Esophagus squamous epithelium (tissue), 5 donors: ENCODE measurements around the gene GABBR2. TPM values are rescaled to one million over a fixed set of nuclear protein-coding genes. Genes with fewer than 3 reads are reported as not detected.

Source experiments
- DNase-seq: peaks from one replicate; lab custom pipeline; 2025; lab: John Stamatoyannopoulos, UW
- H3K27ac ChIP-seq, 4 donors: fragments of 200-600 bp; sonication (generic); one replicate each; pipeline ENCODE4 v1.5.1; 2016 to 2019; ENCODE audit warnings: mild to moderate bottlenecking in 1 of 4
- H3K27me3 ChIP-seq, 4 donors: fragments of 200-600 bp; sonication (generic); 1 replicate in 3 of 4; 2 replicates in 1 of 4; pipeline versions ENCODE4 v1.5.1 to v1.6.0; 2017 to 2021; ENCODE audit warnings: antibody characterized with exemption in 1 of 4
- H3K36me3 ChIP-seq, 3 donors: fragments of 200-600 bp; sonication (generic); one replicate each; pipeline ENCODE4 v1.5.1; 2016 to 2019
- H3K4me1 ChIP-seq, 3 donors: fragments of 200-600 bp; sonication (generic); one replicate each; pipeline ENCODE4 v1.5.1; 2017 to 2019
- H3K4me3 ChIP-seq, 4 donors: fragments of 200-600 bp; sonication (generic); 1 replicate in 3 of 4; 2 replicates in 1 of 4; pipeline ENCODE4 v1.5.1; 2016 to 2019; ENCODE audit warnings: mild to moderate bottlenecking in 2 of 4, moderate library complexity in 1 of 4
- H3K9me3 ChIP-seq, 3 donors: fragments of 200-600 bp; sonication (generic); one replicate each; pipeline ENCODE4 v1.5.1; 2016 to 2019
- CTCF ChIP-seq, 6 experiments: fragments of 450-650 bp in 4 of 6; fragments of 200-600 bp in 2 of 6; sonication (generic) in 2 of 6; IDR thresholded peaks; one replicate each; pipeline ENCODE4 v1.5.1; 2016 to 2019; ENCODE audit warnings: antibody characterized with exemption in 6 of 6, mild to moderate bottlenecking in 4 of 6, moderate library complexity in 4 of 6
- POLR2A ChIP-seq, 4 donors: fragments of 450-650 bp; IDR thresholded peaks; one replicate each; pipeline ENCODE4 v1.6.1; 2017; ENCODE audit warnings: antibody characterized with exemption in 4 of 4, mild to moderate bottlenecking in 4 of 4, moderate library complexity in 3 of 4
- WGBS, 2 donors: methylation state at CpG; one replicate each; pipeline ENCODE4 v1.1.5; 2018; 5-methylcytosine and 5-hydroxymethylcytosine counted together
- intact Hi-C: fragments of 100-400 bp; cut with DNase I; formaldehyde crosslinking; loops from one replicate; pipeline ENCODE4 v1.15.0; 2022
- total RNA-seq, 4 donors: library from RNA; depleted of rRNA; stranded (reverse); fragments of >200 nt; gene quantifications; one replicate each; pipeline ENCODE4 v1.1.0, GENCODE V29; 2016
- donor health status: DM: yes; HTN: yes; CAD: no.

The GABBR2 gene
- total RNA-seq, 4 donors from 2014 or later: not detected

- H3K4me3 ChIP-seq: no peak overlapping the region
- H3K36me3 ChIP-seq: no peaks in the 10 kb centered on the region
- H3K4me1 ChIP-seq: no peaks in the 10 kb centered on the region
- no peak overlapping the region for H3K27ac ChIP-seq
- no peaks in the 10 kb centered on the region for H3K27me3 ChIP-seq
- no peak for DNase-seq
- WGBS, 2 donors: 60 to 82% methylated on average over 2 of the region's 2 CpGs
- intact Hi-C loops: loop anchor here (5.0 kb wide), 1 partner anchor 57 kb away; no protein-coding TSS in a partner anchor
- H3K9me3 ChIP-seq: no peaks in the 10 kb centered on the region
- TF ChIP-seq CTCF (IDR thresholded peaks at IDR 0.05) (no peak), POLR2A (IDR thresholded peaks at IDR 0.05) (no peak)
Observed at GRCh38 chr9:98264516-98264915, 444.2 kb downstream of the GABBR2 start.

GRCh38 chr9:98263482-98264357 is 445.0 kb downstream of the GABBR2 start:
- no peak for DNase-seq
- H3K9me3 ChIP-seq: no peaks in the 10 kb centered on the region
- H3K4me3 ChIP-seq: no peak overlapping the region
- TF ChIP-seq CTCF (IDR thresholded peaks at IDR 0.05) (peak; percentile 78 to 94 (median 84)), POLR2A (IDR thresholded peaks at IDR 0.05) (no peak)
- no peaks in the 10 kb centered on the region for H3K27me3 ChIP-seq
- H3K4me1 ChIP-seq: no peaks in the 10 kb centered on the region
- intact Hi-C loops: loop anchor here (5.0 kb wide), 1 partner anchor 56 kb away; no protein-coding TSS in a partner anchor
- no peaks in the 10 kb centered on the region for H3K36me3 ChIP-seq
- H3K27ac ChIP-seq: no peak overlapping the region
- WGBS, 2 donors: 25 to 31% methylated on average over 8 of the region's 8 CpGs

GRCh38 chr9:98263080-98263479 is 445.7 kb downstream of the GABBR2 start:
- no peaks in the 10 kb centered on the region for H3K36me3 ChIP-seq
- TF ChIP-seq POLR2A (IDR thresholded peaks at IDR 0.05): no peak
- no peak for TF ChIP-seq CTCF (IDR thresholded peaks at IDR 0.05)
- intact Hi-C loops: loop anchor here (5.0 kb wide), 1 partner anchor 56 kb away; no protein-coding TSS in a partner anchor
- no peaks in the 10 kb centered on the region for H3K27me3 ChIP-seq
- WGBS, 2 donors: 45 to 71% methylated on average over 1 of the region's 1 CpG
- H3K4me3 ChIP-seq: no peak overlapping the region
- H3K9me3 ChIP-seq: no peaks in the 10 kb centered on the region
- H3K4me1 ChIP-seq: no peaks in the 10 kb centered on the region
- H3K27ac ChIP-seq: no peak overlapping the region
- DNase-seq: no peak

- Histone ChIP-seq H3K27me3 (no peaks in the 10 kb centered on the region), H3K36me3 (no peaks in the 10 kb centered on the region), H3K27ac (no peak overlapping the region), H3K9me3 (no peaks in the 10 kb centered on the region), H3K4me3 (no peak overlapping the region), H3K4me1 (peaks cover 0 to 2% (median 2%) of the 10 kb centered on the region in 3 donors)
- DNase-seq: no peak
- no peak for TF ChIP-seq POLR2A (IDR thresholded peaks at IDR 0.05)
- TF ChIP-seq CTCF (IDR thresholded peaks at IDR 0.05): no peak
- 96% methylated on average over 3 of the region's 3 CpGs for WGBS, 2 donors
- intact Hi-C loops: loop anchor here (5.0 kb wide), 1 partner anchor 55 kb away; no protein-coding TSS in a partner anchor
Observed at GRCh38 chr9:98262056-98262455, 446.7 kb downstream of the GABBR2 start.

- Histone ChIP-seq H3K4me1 (peaks cover 0 to 11% (median 7%) of the 10 kb centered on the region in 3 donors), H3K27me3 (no peaks in the 10 kb centered on the region), H3K36me3 (no peaks in the 10 kb centered on the region), H3K27ac (no peak overlapping the region), H3K9me3 (no peaks in the 10 kb centered on the region), H3K4me3 (no peak overlapping the region)
- 82 to 92% methylated on average over 3 to 5 of the region's 5 CpGs for WGBS, 2 donors
- TF ChIP-seq POLR2A (IDR thresholded peaks at IDR 0.05): no peak
- no peak for TF ChIP-seq CTCF (IDR thresholded peaks at IDR 0.05)
- intact Hi-C loops: loop anchor here (5.0 kb wide), 1 partner anchor 53 kb away; no protein-coding TSS in a partner anchor
- DNase-seq: no peak
Observed at GRCh38 chr9:98260635-98261034, 448.1 kb downstream of the GABBR2 start.
